SHP77 (cell line): ENCODE results near the gene DPY19L1.
A peak's percentile ranks its signal among the peaks of the same experiment; 100 is the strongest.
"Not testable (repeated sequence)": the region's sequence is repeated elsewhere in the genome, so short reads cannot be mapped to it uniquely, and the experiment has no call there.

Experiments
- DNase-seq, 2 experiments: peaks; one replicate each; lab custom pipeline; 2025; lab: John Stamatoyannopoulos, UW

The DPY19L1 gene

GRCh38 chr7:34988442-34989125 lies 48.7 kb downstream of the DPY19L1 start:
- not testable (repeated sequence) for DNase-seq

GRCh38 chr7:34985155-34985554 lies 52.1 kb downstream of the DPY19L1 start:
- not testable (repeated sequence) for DNase-seq

DNA sequence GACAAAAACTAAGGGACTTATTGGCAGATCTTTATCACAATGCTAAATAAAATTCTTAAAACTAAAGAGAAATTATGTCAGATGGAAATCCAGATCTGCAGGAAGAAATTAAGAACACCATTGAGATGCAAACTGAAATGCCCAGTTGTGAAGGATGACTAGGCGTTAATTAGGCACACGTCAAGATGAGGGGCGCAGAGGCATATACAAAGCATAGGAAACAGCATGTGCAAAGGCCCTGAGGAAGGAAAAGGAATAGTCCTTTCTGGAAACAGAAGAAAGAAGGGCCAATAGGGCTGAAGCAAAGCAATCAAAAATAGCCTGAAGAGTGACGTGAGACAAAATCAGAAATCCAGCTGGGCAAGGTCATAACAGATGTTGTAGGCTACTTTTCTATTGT lies 53.1 kb downstream of the DPY19L1 start:
- DNase-seq, result not testable (repeated sequence)

GRCh38 chr7:34982371-34983019 lies 54.8 kb downstream of the DPY19L1 start:
- no peak for DNase-seq

DNA sequence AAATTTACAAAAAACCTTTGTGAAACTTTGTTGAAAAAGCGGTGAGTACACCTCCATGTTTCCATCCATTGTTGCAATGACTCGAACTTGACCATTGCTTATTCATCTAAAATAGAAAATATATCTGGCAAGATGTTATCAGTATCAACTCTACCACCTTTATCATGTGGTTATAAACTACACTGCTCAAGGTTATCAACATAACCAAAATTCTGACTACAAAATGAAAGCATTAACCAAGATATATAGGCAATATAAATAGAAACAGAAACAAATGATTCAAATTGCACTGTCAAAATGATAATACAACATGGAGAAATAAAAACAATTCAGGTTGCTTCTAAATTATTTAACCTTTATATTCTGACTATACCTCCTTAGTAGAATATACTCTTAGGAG lies 58.2 kb downstream of the DPY19L1 start:
- DNase-seq, result not testable (repeated sequence)

- no peak for DNase-seq
Observed at GRCh38 chr7:34973400-34973760, 63.9 kb downstream of the DPY19L1 start.

DNA sequence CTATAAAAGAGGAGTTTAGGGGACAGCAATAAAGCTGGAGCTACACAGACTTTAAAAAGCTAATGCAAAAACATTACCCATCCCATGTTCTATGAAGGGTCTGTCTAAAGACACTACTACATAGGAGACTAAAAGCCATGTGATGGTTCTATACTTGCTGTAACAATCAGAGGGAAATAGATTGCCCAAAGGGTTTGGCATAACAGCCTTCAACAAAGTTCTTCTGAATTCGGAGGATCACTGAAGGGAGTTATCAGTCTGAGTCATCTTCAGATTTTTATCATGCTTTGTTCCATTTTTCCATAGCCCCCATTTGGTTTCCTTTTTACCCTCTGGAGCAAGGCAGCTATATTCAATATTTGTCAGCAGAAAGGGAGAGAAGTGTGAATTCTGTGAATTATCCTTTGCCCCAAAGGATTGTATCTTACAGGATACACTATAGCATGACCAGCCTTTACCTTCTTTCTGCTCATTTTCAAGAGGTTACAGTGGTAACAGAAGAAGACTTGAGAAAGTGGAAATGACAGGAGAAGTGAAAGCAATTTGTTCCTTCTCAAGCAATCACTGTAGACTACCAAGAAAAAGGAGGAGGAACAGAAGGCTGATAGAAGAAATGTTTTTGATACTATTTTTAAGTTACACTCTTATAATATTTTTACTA lies 64.4 kb downstream of the DPY19L1 start:
- not testable (repeated sequence) for DNase-seq

- DNase-seq, result not testable (repeated sequence)
Observed at GRCh38 chr7:34967818-34968217, 69.5 kb downstream of the DPY19L1 start.

- not testable (repeated sequence) for DNase-seq
Observed at GRCh38 chr7:34966504-34966903, 70.8 kb downstream of the DPY19L1 start.

DNA sequence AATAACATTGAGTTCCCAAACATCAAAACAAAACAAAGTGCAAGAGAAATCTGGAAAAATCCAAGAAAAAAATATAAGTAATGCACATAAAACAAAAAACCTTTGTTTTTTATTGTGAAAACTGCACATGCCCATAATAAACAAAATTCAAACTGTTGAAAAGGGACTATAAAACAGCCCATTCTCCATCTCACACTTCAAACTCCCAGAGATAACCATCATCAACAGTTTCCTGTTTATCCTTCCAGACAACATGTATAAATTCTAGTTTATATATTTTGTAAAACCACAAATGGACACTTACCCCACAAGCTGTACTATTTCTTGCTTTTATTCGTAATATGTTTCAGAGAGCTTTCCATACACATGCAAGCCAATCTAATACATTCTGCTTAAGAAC lies 79.3 kb downstream of the DPY19L1 start:
- DNase-seq, result no peak

- DNase-seq, result no peak
Observed at GRCh38 chr7:34952822-34953221, 84.5 kb downstream of the DPY19L1 start.

- no peak for DNase-seq
Observed at GRCh38 chr7:34949361-34949760, 87.9 kb downstream of the DPY19L1 start.

DNA sequence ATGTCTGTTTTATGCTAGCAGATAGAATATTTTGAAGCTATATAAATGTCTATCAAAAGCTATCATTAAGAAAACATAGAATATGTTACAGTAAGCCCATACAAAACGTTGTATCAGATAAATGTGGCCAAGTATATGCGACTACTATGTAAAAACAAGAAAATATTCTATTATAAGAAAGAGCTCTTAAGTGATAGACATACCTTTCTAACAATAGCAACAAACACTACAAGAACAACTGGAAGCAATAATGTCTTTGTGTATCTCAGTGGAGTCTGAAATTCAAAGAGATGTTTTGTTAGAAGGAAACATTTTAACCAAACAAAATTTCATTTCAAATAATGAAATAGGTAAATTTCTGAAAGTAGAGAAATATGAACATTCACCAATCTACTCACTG lies 89.9 kb downstream of the DPY19L1 start:
- not testable (repeated sequence) for DNase-seq

GRCh38 chr7:34946486-34946885 lies 90.8 kb downstream of the DPY19L1 start:
- DNase-seq, result no peak

- DNase-seq, result not testable (repeated sequence)
Observed at GRCh38 chr7:34945894-34946477, 91.3 kb downstream of the DPY19L1 start.

- DNase-seq, result no peak
Observed at GRCh38 chr7:34939175-34939574, 98.1 kb downstream of the DPY19L1 start.

DNA sequence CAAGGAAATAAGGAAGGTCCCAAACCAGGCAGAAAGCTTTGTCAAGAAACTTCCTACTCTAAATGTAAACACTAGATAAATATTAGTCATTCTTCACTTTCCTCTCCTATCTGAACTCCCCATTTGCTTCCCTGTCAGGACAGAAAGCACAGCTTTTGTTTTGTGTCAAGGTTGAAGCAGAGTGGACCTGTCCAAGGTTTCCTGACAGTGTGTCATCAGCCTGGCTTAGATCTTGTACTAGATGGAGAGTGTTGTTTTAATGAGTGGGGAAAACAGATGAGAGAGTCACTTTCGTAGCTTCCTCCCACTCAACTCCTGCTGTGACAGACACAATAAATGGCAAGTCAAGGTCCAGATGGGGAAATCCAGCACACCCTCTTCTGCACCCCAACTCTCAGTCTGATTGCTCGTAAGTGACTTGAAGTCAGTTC lies 101.5 kb downstream of the DPY19L1 start:
- not testable (repeated sequence) for DNase-seq

DNA sequence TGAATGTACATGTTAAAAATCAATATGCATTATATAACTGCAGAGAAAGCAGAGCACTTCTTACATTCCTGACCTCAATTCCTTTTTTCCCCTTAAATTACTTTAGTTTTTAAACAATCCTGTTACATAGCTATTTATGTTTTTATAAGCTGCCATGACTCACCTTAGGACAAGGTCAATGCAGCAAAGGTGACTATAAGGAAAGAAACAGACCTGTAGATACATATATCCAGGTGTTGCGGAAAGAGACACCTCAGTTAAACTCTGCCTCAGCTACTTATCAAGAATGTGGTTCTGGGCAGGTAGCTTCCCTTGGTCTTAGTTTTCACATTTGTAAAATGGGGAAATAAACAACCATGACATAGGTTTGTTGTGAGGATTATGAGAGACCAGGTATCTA lies 105.5 kb downstream of the DPY19L1 start:
- no peak for DNase-seq

GRCh38 chr7:34929783-34930182 lies 107.5 kb downstream of the DPY19L1 start:
- not testable (repeated sequence) for DNase-seq

DNA sequence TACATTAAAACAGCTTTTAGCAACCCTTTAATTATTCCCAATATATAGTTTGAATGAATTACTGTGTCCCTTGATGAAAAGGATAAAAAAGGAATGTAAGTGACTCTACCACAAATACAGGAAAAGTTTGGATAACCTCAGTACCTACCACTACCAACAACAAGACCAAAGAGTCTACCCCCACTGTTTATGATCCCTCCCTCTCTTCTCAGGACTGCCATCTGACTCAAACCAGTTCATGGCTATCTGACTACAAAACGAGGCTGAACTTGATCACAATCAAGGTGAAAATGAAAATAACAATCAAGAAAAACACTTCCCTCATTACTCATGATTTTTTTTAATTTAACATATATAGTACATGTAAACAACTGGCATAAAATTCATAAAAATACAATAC lies 108.7 kb downstream of the DPY19L1 start:
- DNase-seq, result no peak

- DNase-seq, result peak in 1 of 2 experiments; percentile 34
Observed at GRCh38 chr7:34928052-34928451, 109.2 kb downstream of the DPY19L1 start.

- DNase-seq, result not testable (repeated sequence)
Observed at GRCh38 chr7:34920470-34920869, 116.8 kb downstream of the DPY19L1 start.

GRCh38 chr7:34919038-34919437 lies 118.2 kb downstream of the DPY19L1 start:
- DNase-seq, result not testable (repeated sequence)
